ENCODE results near the gene B3GNT9.

Gene B3GNT9

GRCh38 chr16:67166110-67166547 is 15.3 kb upstream of the B3GNT9 start:
- DNase-seq = no peak

DNA sequence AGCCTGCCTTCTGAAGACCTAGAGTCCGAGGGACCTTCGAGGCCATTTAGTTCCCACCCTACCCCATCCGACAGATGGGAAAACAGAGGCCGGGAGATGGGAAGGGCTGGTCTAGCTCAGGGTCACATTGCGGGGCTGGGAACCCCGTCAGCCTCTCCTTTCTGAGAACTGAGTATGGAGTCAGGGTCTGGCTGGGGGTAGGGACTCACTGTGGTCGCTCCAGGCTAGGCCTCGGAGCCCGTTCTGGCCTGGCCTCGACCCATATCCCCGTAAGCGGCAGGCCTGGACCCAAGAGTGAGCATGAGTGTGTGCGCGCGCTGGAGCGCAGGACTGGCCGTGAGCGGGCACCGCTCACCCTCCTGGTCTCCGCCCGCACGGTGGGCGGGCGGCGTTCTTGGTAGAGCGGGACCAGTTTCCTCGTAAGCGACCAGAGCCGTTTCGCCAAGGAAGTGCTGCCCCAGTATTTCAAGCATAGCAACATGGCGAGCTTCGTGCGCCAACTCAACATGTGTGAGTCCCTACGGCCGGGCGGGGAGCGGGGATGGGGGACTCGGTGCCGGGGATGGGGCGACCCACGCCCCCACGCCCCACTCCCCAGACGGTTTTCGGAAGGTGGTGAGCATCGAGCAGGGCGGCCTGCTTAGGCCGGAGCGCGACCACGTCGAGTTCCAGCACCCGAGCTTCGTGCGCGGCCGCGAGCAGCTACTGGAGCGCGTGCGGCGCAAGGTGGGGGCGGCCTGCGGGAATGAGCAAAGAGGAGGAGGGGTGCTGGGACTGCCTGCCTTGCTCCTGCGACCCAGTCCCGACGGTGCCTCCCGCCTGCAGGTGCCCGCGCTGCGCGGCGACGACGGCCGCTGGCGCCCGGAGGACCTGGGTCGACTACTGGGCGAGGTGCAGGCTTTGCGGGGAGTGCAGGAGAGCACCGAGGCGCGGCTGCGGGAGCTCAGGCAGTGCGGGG is 14.6 kb upstream of the B3GNT9 start:
- no peak for DNase-seq

DNA sequence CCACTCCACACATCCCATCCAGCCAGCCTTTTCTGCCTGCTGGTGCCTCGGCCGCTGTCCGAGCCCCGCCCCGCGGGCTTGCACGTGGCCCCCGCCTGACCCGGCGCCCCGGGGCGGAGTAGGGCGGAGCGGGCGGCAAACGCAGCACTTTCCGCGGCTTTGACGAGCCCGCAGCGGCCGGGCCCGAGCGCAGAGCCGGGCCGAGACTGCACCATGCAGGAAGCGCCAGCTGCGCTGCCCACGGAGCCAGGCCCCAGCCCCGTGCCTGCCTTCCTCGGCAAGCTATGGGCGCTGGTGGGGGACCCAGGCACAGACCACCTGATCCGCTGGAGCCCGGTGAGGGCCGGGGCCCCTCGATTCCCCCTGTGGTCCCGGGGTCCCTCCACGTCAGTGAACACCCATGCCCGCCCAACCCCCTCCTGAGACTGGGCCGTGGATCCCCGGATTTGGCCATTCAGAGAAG is 13.8 kb upstream of the B3GNT9 start, which contains the start of gene HSF4:
TSS of gene HSF4 (plus strand) at position 147 of the 463 bp plus-strand sequence. CDS start at position 214, 67 bp downstream.
- DNase-seq = no peak

DNA sequence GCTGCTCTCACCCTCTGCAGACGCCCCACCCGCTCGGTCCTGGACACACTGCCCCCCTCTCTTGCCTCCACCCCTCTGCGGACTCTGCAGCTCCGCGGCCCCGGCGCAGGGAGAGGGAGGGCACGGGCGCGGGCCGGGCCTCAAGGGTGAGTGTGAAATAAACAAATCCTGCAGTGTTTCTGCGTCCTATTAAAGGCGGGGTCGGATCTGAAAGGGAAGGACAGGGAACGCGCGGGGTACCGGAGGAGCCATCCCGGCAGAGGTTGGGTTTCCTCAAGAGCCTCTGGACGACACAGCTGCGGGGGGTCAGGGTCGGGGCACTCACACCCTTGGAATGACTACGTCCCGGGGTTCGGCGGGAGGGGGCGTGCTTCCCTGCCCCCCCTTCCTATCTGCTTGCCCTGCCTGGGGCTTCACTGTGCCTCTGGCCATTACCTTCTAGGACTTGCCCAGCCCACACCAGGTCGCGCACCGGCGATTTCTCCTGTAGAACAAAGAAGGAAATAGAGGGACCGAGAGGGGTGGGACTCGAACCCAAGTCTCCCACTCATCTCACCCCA is 13.3 kb upstream of the B3GNT9 start:
- DNase-seq = no peak

- DNase-seq = no peak
Measured at GRCh38 chr16:67163164-67163998, 12.6 kb upstream of the B3GNT9 start.

GRCh38 chr16:67162506-67163163 is 11.8 kb upstream of the B3GNT9 start:
- no peak for DNase-seq

- no peak for DNase-seq
Measured at GRCh38 chr16:67161595-67162058, 10.8 kb upstream of the B3GNT9 start.

- DNase-seq = no peak
Measured at GRCh38 chr16:67158637-67159600, 8.1 kb upstream of the B3GNT9 start.

DNA sequence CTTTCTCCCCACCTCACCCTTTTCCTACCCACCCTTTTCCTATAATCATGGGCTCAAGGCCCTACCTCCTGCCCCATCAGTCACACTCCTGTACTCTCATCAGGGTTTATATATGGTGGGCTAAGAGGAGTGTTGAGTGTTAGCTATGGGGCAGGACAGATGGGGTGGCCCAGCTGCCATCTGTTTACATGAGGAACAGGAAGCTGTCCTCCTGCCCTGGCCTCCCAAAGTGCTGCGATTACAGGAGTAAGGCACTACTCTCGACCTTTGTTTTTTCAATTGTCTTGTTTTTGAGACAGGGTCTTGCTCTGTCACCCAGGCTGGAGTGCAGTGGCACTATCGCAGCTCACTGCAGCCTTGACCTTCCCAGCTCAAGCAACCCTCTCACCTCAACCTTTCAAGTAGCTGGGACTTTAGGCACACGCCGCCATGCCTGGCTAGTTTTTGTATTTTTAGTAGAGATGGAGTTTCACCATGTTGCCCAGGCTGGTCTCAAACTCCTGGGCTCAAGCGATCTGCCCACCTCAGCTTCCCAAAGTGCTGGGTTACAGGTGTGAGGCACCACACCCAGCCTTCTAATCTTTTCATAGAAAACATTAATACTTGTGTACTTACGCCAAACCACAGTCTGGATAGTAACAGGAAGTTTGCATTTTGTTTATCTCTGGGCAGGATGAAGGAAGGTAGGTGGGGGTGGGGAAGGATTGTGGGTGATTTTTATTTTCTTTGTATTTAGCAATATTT is 7.3 kb upstream of the B3GNT9 start:
- DNase-seq = no peak

GRCh38 chr16:67157106-67157748 is 6.4 kb upstream of the B3GNT9 start:
- no peak for DNase-seq

GRCh38 chr16:67156143-67156844 is 5.5 kb upstream of the B3GNT9 start:
- DNase-seq = no peak

DNA sequence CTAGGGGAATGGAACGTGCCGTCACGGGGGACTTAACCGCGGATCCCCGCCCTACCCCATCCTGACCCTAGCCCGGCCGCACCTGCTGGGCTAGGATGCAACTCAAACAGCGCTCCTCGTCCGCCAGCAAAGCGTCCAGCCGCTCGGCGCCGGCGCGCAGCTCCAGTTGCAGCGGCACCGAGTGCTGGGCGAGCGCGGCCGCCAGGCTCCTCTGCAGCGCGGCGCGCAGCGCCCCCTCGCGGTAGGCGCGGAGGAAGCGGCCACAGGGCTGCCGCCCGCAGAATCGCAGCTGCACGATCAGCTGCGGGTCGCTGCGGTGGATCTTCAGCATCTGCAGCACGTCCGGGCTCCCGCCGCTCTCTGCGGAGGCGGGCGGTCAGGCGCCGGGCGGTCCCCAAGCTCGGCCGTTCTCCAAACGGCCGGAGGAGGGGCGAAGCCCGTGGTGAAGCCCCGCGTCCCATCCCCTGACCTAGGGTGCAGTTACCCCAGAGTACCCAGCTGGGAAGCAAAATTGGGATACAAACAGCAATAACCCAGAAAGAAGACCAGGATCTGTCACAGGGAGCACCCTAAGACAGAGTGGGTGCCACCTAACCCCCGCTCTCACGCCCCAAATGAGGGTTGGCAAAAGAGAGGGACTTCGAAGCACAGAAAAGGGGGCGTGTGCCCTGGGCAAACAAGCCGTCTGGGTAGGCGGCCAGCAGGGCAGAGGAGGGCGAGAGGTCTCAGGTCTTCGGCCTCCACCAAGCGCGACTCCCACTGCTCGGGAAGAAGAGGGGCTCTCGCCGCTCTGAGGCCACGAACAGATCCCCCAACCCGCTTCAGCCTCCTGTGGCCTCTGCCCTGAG is 4.7 kb upstream of the B3GNT9 start:
- peak; percentile 44 for DNase-seq

- DNase-seq = no peak
Measured at GRCh38 chr16:67154578-67155294, 3.9 kb upstream of the B3GNT9 start.

GRCh38 chr16:67151431-67152097 is 766 bp upstream of the B3GNT9 start:
- DNase-seq = no peak

GRCh38 chr16:67150047-67150832 is 558 bp downstream of the B3GNT9 start:
- DNase-seq = no peak
